Heart left ventricle (tissue), 16 donors: Measurements from ENCODE around the gene NUAK1. TPM values are rescaled to one million over a fixed set of nuclear protein-coding genes. Genes with fewer than 3 reads are reported as not detected.

Experiments
- ATAC-seq, 4 donors: fragments of 200-7000 bp; cut with Tn5 transposase; one replicate each; pipeline ENCODE4 v1.9.1; 2020 to 2022; ENCODE audit warnings: moderate library complexity in 4 of 4, mild to moderate bottlenecking in 3 of 4, moderate number of reproducible peaks in 1 of 4
- DNase-seq, 5 donors: peaks; one replicate each; pipeline ENCODE4 v3.0.0-alpha.2; 2020
- H3K27ac ChIP-seq, 12 donors: fragments of 200-600 bp; sonication (generic) in 4 of 12; one replicate each; pipeline versions ENCODE4 v1.5.0 to v1.8.0; 2016 to 2022; ENCODE audit warnings: mild to moderate bottlenecking in 2 of 12
- H3K27me3 ChIP-seq, 9 donors: fragments of 200-600 bp; sonication (generic) in 2 of 9; one replicate each; pipeline versions ENCODE4 v1.5.1 to v1.8.0; 2016 to 2022; ENCODE audit warnings: mild to moderate bottlenecking in 3 of 9
- H3K36me3 ChIP-seq, 9 donors: fragments of 200-600 bp; sonication (generic) in 2 of 9; one replicate each; pipeline versions ENCODE4 v1.5.0 to v1.8.0; 2018 to 2022; ENCODE audit warnings: mild to moderate bottlenecking in 2 of 9
- H3K4me1 ChIP-seq, 12 donors: fragments of 200-600 bp; sonication (generic) in 4 of 12; one replicate each; pipeline versions ENCODE4 v1.5.0 to v1.8.0; 2016 to 2022; ENCODE audit warnings: mild to moderate bottlenecking in 3 of 12
- H3K4me3 ChIP-seq, 12 donors: fragments of 200-600 bp; sonication (generic) in 4 of 12; one replicate each; pipeline versions ENCODE4 v1.5.0 to v1.8.0; 2017 to 2022; ENCODE audit warnings: mild to moderate bottlenecking in 9 of 12, moderate library complexity in 4 of 12
- H3K9me3 ChIP-seq, 12 donors: fragments of 200-600 bp; sonication (generic) in 4 of 12; one replicate each; pipeline versions ENCODE4 v1.5.0 to v1.8.0; 2016 to 2022; ENCODE audit warnings: mild to moderate bottlenecking in 1 of 12
- POLR2A ChIP-seq, 2 donors: fragments of 450-650 bp; IDR thresholded peaks; one replicate each; pipeline ENCODE4 v1.6.1; 2017; ENCODE audit warnings: antibody characterized with exemption in 2 of 2, mild to moderate bottlenecking in 2 of 2, moderate library complexity in 2 of 2
- WGBS, 4 donors: extraction: QIAGEN DNeasy Blood & Tissue Kit in 2 of 4; methylation state at CpG; one replicate each; pipeline versions ENCODE4 v1.1.5 to v1.1.7; 2013 to 2018; 5-methylcytosine and 5-hydroxymethylcytosine counted together
- intact Hi-C, 10 donors: fragments of 100-400 bp; cut with DNase I; formaldehyde crosslinking; loops; one replicate each; pipeline versions ENCODE4 v1.11.1 to v1.14.2; 2022
- polyA plus RNA-seq, 2 donors: library from polyadenylated mRNA; stranded (reverse); fragments of 200-250 nt; gene quantifications; one replicate each; pipeline ENCODE4 v1.2.3, GENCODE V29; 2013
- total RNA-seq, 9 donors: library from RNA; depleted of rRNA in 2 of 9; stranded (reverse); fragments of >200 nt in 2 of 9; fragmentation: NEBNext Ultra II Directional in 3 of 9; extraction: Animal tissue kit (Norgen Biotek cat#: 25700) in 3 of 9; gene quantifications; one replicate each; pipeline versions ENCODE4 v1.1.0 to v1.2.4, GENCODE V29; 2016 to 2023
- TF ChIP-seq, protein P1 (sequence below), 12 donors: fragments of 200-600 bp; sonication (generic) in 4 of 12; IDR thresholded peaks; one replicate each; pipeline versions ENCODE4 v1.5.0 to v1.8.0; 2018 to 2022; ENCODE audit warnings: antibody characterized with exemption in 12 of 12, mild to moderate bottlenecking in 5 of 12
- donor health status: ischemic (EF 13 %, LVEDD 7.1; RV severe dilation, severe dysfunction).
- donor health status: healthy with polysubstance abuse.
- donor health status: DM: no; HTN: yes; CAD: no.
- donor health status: DM: no; HTN: no; CAD: no.
- donor health status: ischemic (EF 25% LVEDD 6.9; RV normal size, moderate dysfunction).
- donor health status: ischemic (EF 25% LVEDD 5.7; RV mildly dilated, moderate dysfunction).
- donor health status: healthy.
- donor health status: DM: yes; HTN: yes; CAD: no.
- donor health status: ischemic (EF 35%, LVEDD 5.7; RV mildly dilated, moderate dysfunction).
- donor health status: nonischemic (EF 11% LVEDD 7.7; RV severe dilation, severe dysfunction).
- donor health status: DM: yes; HTN: yes; CAD: no.
- donor health status: PGD.
- donor health status: ischemic (EF 29% LVEDD 5.4; RV normal size, mild dysfunction).
- donor health status: nonischemic (EF 23%, LVEDD 6.1; RV moderate dilation, normal function).

Gene NUAK1
- total and polyA plus RNA-seq, 11 donors, result 10.5 to 50.7 (median 39.4) TPM

DNA sequence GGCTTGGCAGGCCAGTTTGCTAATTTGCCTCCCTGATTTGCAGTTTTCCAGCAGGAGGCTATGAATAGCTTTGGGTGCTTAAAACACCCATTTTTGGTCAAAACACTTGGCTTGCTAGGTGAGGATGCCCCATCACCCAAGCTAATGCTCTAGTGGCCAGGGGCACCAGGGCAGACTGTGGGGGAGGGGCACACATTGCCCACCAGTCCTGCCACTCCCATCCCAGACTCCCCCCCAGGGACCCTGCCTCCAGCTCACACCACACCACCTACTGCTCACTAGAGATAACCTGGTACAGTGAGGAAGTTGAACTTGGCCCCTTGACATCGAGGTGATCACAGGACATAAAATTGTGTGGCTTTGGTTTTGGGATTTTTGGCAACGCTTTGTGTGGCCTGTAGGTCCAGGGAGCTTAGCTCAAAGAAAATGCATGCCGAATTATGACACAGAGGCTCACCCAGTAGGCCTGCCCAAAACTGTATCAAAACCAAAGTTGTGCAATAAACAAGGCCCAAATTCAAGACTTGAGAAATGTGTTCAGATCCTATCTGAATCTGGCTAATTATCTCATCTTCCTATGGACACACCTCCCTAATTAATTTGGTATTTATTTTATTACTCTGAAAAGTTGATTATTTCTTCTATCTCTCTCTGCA lies 4.3 kb downstream of the NUAK1 start:
- Histone ChIP-seq H3K27ac (peak overlapping the region in 10 of 12 donors; percentile 40 to 100 (median 96)), H3K4me3 (peak overlapping the region in 7 of 12 donors; percentile 10 to 95 (median 78)), H3K9me3 (no peaks in the 10 kb centered on the region), H3K4me1 (peaks cover 3 to 75% (median 57%) of the 10 kb centered on the region in 12 donors), H3K27me3 (peaks cover 0 to 23% (median 0%) of the 10 kb centered on the region in 9 donors), H3K36me3 (no peaks in the 10 kb centered on the region)
- DNase-seq (no peak), ATAC-seq (no peak)
- WGBS, 4 donors, result 31 to 48% (median 38%) methylated on average over 3 of the region's 3 CpGs
- intact Hi-C loops, result loop anchor here in 7 of 10 donors (5.0 to 10.0 kb wide), 9 partner anchors 57 to 610 kb away; no protein-coding TSS in a partner anchor
- TF ChIP-seq POLR2A (IDR thresholded peaks at IDR 0.05), result no peak
- TF ChIP-seq, protein P1, sequence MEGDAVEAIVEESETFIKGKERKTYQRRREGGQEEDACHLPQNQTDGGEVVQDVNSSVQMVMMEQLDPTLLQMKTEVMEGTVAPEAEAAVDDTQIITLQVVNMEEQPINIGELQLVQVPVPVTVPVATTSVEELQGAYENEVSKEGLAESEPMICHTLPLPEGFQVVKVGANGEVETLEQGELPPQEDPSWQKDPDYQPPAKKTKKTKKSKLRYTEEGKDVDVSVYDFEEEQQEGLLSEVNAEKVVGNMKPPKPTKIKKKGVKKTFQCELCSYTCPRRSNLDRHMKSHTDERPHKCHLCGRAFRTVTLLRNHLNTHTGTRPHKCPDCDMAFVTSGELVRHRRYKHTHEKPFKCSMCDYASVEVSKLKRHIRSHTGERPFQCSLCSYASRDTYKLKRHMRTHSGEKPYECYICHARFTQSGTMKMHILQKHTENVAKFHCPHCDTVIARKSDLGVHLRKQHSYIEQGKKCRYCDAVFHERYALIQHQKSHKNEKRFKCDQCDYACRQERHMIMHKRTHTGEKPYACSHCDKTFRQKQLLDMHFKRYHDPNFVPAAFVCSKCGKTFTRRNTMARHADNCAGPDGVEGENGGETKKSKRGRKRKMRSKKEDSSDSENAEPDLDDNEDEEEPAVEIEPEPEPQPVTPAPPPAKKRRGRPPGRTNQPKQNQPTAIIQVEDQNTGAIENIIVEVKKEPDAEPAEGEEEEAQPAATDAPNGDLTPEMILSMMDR (IDR thresholded peaks at IDR 0.05), result no peak

DNA sequence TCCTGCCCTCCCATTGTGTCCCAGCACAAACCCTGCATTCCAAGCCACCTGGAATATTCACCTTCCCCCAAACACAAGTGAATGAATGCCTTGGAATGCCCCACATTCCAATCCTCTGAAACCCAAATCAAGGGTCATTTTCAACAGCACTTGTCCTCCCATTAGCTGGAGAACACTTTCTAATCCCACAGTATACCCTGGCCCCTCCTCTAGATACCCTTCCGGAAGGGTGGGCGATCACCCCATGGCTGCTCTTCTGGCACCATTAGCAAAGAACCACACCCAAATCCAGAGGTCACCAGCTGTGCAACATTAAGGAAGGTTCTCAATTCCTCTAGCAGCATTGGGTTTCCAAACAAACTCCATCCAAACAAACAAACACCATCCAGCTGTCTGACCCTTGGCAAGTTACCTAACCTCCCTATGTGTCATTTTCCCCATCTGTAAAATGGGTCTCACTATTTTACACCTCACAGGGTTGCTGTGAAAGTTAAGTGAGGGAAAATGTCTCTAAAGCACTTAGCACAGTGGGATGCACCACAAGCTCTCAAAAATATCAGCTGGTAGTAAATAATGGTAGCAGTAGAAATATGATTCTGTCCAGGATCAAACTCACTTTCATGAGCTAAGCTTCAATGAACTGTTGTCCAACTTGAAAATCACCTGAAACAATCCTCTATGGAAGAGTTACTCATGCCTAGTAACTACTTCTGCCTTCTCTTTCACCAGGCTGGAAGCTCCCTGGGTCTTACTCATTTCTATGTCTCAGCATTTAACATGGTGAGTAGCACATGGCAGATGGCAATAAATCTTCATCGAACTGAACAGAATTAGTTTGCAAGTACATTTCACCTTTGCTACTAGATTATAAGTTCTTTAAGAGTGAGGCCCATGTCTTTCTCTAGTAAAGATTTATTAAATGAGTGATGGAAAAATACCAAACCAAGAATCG lies 5.3 kb downstream of the NUAK1 start:
- 75 to 86% (median 82%) methylated on average over 4 of the region's 4 CpGs for WGBS, 4 donors
- no peak for ATAC-seq

DNA sequence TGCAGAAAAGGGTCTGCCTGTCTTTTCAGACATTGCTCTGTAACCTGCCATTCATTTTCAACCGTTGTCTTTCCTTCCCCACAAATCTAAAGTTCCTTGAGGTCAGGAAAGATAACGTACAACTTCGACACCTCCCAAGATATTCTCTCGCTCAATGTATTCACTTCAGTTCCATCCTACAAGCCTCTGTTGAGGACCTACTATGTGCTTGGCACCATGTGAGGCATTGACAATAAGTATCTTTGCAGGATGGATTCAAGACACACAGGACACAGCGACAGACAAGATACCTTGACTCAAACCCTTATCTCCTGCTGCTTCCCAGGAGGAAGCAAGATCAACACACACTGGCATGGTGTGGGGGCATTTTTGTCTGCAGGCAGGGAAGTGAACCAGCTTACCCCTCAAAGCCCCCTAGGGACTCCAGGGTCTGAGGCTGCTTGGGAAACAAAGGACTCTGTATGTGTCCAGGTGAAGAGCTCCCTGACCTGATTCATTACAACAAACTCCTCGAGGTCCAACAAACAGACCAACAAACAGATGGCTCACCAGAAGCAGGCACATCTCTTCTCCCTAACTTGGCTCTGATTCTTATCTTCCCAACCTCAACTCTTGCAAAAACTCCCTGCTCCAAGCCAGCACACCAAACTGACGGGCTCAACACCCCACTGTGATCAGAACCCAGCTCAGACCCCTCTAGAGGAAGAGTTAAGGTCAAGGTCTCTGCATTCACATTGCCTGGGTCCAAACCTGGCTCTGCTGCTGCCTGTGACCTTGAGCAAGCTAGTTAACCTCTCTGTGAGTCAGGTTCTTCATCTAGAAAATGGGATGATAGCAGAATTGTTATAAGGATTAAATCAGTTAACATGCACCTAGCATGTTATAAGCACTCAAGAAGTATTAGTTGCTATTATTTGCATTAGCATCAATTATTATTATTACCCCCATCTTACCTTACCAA lies 6.3 kb downstream of the NUAK1 start:
- TF ChIP-seq, protein P1 (IDR thresholded peaks at IDR 0.05), result no peak
- TF ChIP-seq POLR2A (IDR thresholded peaks at IDR 0.05), result no peak
- H3K9me3 ChIP-seq, result no peaks in the 10 kb centered on the region
- WGBS, 4 donors, result 54 to 63% (median 61%) methylated on average over 7 of the region's 7 CpGs
- DNase-seq, result no peak
- peak overlapping the region in 1 of 12 donors; percentile 7 for H3K4me3 ChIP-seq
- intact Hi-C loops, result loop anchor here in 7 of 10 donors (5.0 to 10.0 kb wide), 9 partner anchors 55 to 608 kb away; no protein-coding TSS in a partner anchor
- H3K27me3 ChIP-seq, result peaks cover 0 to 5% (median 0%) of the 10 kb centered on the region in 9 donors
- H3K36me3 ChIP-seq, result no peaks in the 10 kb centered on the region
- H3K27ac ChIP-seq, result peak overlapping the region in 11 of 12 donors; percentile 17 to 100 (median 95)
- no peak for ATAC-seq
- H3K4me1 ChIP-seq, result peaks cover 3 to 93% (median 74%) of the 10 kb centered on the region in 12 donors

More for the DNA sequence above, 5.3 kb downstream of the NUAK1 start:
- no peak for TF ChIP-seq POLR2A (IDR thresholded peaks at IDR 0.05)
- TF ChIP-seq, protein P1 (IDR thresholded peaks at IDR 0.05), result no peak
- Histone ChIP-seq H3K9me3 (no peaks in the 10 kb centered on the region), H3K4me3 (peak overlapping the region in 1 of 12 donors; percentile 95), H3K36me3 (no peaks in the 10 kb centered on the region), H3K27ac (peak overlapping the region in 10 of 12 donors; percentile 35 to 100 (median 96)), H3K27me3 (peaks cover 0 to 14% (median 0%) of the 10 kb centered on the region in 9 donors), H3K4me1 (peaks cover 3 to 85% (median 67%) of the 10 kb centered on the region in 12 donors)
- intact Hi-C loops, result loop anchor here in 7 of 10 donors (5.0 to 10.0 kb wide), 9 partner anchors 56 to 609 kb away; no protein-coding TSS in a partner anchor
- no peak for DNase-seq
